HT1080 (cell line): Measurements from ENCODE around the gene HCN2. TPM values are rescaled to one million over a fixed set of nuclear protein-coding genes. Genes with fewer than 3 reads are reported as not detected.

Source experiments
- DNase-seq: peaks from one replicate; pipeline ENCODE4 v3.0.0-alpha.2; 2015; ENCODE audit warnings: low read depth
- total RNA-seq: library from RNA; depleted of rRNA; stranded (reverse); fragments of >200 nt; shearing (Covaris generic); gene quantifications from 2 replicates; pipeline ENCODE4 v1.2.3, GENCODE V29; 2014

HCN2 gene
- total RNA-seq, 1 experiment from 2014 or later = 0.27 TPM

DNA sequence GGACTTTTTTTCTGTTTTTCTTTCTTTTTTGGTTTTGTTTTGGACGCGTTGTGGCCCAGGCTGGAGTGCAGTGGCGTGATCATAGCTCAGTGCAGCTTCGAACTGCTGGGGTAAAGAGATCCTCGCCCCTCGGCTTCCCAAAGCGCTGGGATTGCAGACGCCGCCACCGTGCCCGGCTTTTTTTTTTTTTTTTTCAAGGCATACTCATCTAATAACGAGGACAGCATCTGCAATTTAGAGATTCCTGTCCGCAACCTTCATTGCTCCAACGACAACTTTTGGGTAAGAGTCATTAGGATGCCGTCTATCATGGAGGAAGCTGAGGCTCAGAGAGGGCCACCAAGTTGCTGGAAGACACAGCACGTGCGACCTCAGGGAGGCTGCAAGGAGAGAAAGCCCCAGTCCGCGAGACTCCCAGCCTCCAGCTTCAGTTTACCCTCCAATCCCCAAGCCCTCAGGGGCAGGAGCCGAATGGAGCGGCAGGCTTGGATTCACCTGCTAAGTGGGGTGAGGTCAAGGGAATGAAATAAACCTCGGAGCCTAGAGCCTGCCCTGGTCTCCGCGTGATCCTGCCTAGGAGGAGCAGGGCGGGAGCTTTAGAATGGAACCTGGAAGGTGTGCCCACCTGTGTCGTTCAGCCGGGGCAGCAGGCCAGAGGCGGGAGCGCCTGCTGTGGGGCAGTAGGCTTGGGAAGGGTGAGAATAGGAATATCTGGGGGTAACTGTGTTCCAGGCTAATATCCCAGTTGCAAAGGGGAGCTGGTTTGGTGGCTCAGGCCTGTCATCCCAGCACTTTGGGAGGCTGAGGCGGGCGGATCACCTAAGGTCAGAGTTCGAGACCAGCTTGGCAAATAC lies 44.3 kb downstream of the HCN2 start:
- no peak for DNase-seq

GRCh38 chr19:634975-635652 lies 45.4 kb downstream of the HCN2 start:
- DNase-seq = no peak

- no peak for DNase-seq
Measured at GRCh38 chr19:638906-639252, 49.2 kb downstream of the HCN2 start.

DNA sequence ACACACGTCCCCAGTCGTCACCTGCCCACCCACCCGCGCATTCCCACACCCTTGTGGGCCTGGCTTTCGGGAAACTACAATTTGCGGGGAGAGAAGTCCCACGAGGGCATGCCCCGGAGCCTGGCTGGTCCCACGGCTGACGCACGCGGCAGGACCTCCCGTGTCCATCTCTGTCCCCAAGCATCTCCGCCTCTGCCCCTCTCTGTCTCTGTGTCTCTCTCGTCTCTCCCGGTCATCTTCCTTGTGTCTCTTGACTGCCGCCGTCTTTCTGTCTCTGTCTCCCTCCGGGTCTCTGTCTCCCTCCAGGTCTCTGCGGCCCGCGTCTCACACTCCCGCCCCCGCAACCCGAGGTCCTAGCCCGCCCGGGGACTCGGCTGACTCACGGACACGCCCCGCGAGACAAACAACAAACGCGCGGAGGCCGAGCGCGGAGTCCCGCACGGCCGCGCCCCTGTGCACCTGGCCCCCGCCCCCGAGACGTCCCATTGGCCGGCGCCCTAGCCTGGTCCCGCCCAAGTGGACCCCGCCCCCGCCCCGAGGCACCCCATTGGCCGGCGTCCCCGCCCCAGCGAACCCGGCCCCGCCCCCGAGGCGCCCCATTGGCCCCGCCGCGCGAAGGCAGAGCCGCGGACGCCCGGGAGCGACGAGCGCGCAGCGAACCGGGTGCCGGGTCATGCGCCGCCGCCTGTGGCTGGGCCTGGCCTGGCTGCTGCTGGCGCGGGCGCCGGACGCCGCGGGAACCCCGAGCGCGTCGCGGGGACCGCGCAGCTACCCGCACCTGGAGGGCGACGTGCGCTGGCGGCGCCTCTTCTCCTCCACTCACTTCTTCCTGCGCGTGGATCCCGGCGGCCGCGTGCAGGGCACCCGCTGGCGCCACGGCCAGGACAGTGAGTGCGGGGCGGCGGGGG lies 49.8 kb downstream of the HCN2 start, which contains the start of gene FGF22:
FGF22 (plus strand) TSS at position 627 of the 908 bp plus-strand sequence; CDS start at position 674, 47 bp downstream.
- DNase-seq = no peak

GRCh38 chr19:640161-640558 lies 50.5 kb downstream of the HCN2 start:
- no peak for DNase-seq

- no peak for DNase-seq
Measured at GRCh38 chr19:640606-641189, 51.0 kb downstream of the HCN2 start.

DNA sequence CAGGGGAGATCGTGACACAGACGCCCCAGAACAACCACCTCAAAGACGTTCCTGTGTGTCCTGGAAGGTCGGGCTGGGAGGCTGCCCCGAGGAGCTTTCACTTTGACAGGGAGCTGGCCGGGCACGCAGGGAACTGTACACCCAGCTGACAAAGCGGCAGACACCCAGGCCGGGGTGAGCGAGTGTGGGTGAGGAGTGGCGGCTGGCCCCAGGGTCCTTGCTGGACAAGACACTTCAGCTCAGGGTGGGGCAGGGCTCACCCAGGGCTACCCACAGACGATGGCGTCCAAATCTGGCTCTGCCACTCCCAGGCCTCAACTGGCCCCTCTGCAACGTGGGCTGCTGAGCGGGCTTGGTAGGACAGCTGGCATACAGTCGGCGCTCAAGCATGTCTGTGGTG lies 52.0 kb downstream of the HCN2 start:
- DNase-seq = no peak

GRCh38 chr19:642767-643727 lies 53.4 kb downstream of the HCN2 start:
- DNase-seq = no peak

DNA sequence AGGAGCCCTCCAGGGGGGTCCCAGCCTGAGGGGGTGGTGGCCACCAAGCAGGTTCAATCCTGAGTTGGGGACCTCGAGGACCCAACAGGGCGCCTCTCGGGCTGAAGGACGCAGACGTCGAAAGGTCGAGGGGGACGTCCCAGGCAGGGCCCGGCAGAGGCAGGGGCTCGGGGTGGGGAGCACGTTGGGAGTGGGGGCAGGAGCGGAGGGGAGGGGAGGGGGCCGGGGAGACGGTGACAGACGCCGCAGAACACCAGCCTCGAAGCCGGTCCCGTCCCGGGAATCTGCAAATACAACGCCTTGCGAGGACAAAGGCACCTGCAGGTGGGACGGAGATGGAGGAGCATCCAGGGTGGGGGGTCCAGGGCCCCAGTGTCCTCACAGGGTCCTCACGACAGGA lies 54.1 kb downstream of the HCN2 start:
- no peak for DNase-seq

DNA sequence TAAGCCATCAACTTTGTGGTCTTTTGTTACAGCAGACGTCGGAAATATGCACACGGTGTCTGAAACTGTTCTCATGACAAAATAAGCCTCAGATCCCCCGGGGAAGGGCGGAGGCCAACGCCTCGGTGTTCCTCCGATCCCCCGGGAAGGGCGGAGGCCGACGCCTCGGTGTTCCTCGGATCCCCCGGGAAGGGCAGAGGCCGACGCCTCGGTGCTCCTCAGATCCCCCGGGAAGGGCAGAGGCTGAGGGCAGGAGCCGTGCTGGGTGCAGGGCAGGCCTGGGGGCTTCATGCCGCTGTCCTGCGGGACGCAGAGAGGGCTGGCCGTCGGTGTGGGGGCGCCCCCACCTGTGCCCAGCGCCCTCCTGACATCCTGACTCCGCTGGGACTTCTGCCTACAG lies 54.7 kb downstream of the HCN2 start:
- no peak for DNase-seq

DNA sequence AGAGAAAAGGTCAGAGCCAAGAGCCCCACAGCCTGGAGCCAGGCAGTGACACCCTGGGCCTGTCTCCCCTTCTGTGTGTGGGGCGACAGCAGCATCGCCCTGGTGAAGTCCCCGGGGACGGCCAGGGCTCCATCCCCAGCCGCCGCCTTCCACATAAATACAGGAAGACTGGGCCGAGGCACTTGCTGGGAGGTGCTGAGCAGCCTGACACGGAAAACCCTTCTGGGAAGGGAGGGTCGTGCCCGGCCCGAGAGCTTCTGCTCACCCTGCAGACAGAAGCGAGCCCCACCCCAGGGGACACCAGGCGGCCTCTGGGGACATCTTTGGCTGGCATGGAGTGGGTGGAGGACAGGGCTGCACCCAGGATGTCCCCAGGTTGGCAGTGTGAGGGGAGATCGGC lies 55.1 kb downstream of the HCN2 start:
- DNase-seq = no peak

DNA sequence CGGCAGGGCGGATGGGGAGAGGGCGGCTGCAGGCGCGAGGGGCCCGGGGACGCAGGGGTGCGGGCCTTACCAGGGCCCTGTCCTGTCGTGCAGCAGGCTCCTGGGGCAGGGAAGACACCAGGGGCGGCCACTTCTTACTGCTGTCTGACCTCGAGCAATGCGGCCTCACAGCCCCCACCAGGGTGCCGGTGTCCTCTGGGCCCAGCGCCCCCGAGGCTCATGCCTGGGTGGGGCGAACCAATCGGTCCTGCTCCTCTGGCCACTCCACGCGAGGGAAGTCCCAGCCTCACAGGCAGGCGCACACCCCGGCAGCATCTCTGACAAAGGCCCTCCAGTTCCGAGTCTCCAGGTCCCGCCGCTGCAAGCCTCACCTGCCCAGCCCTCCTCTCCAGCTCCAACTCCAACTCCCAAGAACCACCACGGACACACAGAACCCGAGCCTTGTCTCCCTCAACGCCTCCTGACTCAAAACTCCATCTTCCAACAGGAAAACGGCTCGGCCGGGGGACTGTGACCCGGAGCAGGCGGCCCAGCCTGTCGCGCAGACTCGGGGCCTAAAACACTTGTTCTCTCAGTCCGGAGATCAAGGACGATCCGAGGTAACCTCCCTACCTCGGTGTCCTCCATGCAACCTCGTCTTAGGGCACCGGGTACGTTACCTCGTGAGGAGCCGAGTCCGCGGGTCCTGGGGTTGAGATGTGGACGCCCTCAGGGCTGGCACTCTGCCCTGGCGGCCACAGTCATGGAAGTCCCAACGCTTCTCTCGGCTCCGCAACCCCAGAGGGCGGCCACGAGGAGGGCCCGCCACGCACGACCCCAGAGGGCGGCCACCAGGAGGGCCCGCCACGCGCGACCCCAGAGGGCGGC lies 56.5 kb downstream of the HCN2 start:
- DNase-seq = no peak

- no peak for DNase-seq
Measured at GRCh38 chr19:646779-647565, 57.3 kb downstream of the HCN2 start.

DNA sequence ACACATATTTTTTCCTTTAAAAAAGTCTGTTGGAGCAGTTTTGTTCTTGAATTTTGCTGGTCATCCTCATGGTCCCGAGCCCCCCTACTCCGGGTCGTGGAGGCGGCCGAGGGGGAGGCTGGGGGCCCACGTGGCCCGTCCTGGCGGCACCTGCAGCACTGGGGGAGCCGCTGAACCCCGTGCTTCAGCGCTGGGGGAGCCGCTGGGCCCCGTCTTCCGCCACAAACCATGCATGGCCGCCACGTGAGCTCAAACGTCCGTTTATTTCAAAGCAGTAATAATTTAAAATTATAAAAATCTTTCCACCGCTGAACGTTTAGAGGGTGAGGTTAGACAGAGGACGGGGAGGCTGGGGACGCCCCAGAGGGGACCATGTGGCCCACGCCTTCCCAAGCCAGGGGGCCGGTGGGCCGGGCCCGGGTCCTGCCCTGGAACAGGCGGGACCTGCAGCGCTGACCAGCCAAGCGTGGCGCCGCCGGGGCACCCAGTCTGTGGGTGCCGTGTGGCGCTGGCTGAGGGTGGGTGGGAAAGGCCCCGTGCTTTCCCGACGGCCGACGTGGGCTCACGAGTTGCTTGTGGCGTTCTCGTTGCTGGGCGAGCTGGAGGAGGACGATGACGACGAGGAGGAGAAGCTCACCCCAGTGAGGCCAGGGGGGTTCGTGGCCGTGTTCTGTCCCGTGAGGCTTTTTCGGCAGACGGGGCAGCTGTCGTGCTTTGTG lies 58.0 kb downstream of the HCN2 start:
- DNase-seq = no peak

GRCh38 chr19:648305-648704 lies 58.6 kb downstream of the HCN2 start:
- no peak for DNase-seq

DNA sequence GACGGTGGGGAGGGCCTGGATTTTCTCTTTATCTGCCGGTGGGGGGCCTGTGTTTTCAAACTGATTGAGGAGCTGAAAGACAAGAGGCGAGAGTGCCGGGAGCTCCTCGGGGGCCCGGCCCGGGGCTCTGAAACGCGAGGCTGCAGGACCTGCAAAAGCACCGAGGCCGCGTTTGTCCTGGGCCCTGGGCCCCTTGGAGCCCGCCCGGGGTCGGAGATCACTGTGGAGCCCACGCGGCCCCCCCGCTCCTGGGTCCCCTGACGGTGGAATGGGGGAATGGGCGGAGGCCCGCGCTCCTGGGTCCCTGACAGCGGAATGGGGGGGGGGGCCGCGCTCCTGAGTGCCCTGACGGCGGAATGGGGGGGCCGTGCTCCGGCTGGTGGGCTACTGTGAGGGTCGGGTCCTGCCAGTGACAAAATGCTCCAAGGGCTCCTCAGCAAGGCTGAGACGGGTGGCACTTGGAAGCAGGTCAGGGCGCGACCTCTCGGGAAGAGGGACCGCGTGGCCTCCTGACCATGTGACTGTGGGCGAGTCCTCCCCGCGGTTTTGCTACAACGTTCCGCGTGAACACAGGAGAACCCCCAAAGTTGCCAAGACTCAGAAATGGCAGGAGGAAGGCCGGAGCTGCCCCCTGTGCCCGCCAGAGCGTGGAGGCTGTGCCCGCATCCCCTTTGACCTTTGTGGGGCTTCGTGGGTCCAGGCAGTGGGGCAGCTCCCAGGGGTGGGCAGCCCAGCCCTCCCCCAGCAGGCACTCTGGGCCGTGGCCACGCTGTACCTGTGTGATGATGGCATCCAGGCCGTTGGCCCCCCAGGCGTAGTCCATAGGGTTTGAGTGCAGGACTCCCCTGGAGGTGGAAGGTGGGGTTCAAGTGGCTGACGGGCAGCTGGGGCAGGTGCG lies 59.5 kb downstream of the HCN2 start:
- DNase-seq = no peak

GRCh38 chr19:650121-650520 lies 60.4 kb downstream of the HCN2 start:
- no peak for DNase-seq
